Stimulated activated CD4-positive, alpha-beta T cell treated with anti-CD3 and anti-CD28 coated beads, Interleukin-15, amount 100 ng/mL, for 48 hours (primary cell): Measurements from ENCODE around the gene PDF.

Source experiments
- DNase-seq, 2 donors: peaks; one replicate each; pipeline ENCODE4 v3.0.0-alpha.2; 2020; ENCODE audit warnings: low read depth in 2 of 2

The PDF gene

DNA sequence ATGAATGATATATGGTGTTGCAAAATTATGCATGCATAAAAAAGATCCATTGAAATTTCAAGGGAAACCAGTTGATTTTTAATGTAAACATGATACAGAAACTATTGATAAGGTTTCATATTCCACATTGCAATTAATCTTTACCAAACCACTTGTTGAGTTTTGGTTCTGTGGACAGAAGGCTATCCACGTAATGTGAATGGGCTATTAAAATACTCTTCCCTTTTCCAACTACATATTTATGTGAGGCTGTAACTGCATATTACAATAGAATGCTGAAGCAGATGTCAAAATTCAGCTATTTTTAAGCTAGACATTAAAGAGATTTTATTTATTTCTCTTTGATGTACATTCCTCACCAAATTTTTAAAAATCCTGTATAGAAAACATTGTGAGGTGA, 53.0 kb downstream of the PDF start:
- DNase-seq: no peak
